WTC11 (cell line): ENCODE data around the gene NAAA. TPM values are rescaled to one million over a fixed set of nuclear protein-coding genes. Genes with fewer than 3 reads are reported as not detected.

Source experiments
- ATAC-seq: fragments of 200-7000 bp; cut with Tn5 transposase; 2 replicates; pipeline ENCODE4 v1.10.0; 2021; ENCODE audit warnings: mild to moderate bottlenecking, moderate library complexity
- CTCF ChIA-PET: fragments of 300-600 bp; sonication (Branson Sonifier 250); formaldehyde crosslinking; loops from one replicate; lab custom pipeline; 2021; ENCODE audit warnings: antibody characterized with exemption; lab: Charles Lee
- POLR2A ChIA-PET: fragments of 350-600 bp; sonication (Branson Sonifier 250); formaldehyde crosslinking; loops from one replicate; lab custom pipeline; 2021; ENCODE audit warnings: antibody characterized with exemption; lab: Charles Lee
- DNase-seq: peaks from one replicate; pipeline ENCODE4 v3.0.0; 2021; ENCODE audit warnings: low spot score
- H3K27ac Mint-ChIP-seq: 2 replicates; pipeline ENCODE4 v1.8.0; 2021; ENCODE audit warnings: mixed read lengths
- H3K27me3 Mint-ChIP-seq: 2 replicates; pipeline ENCODE4 v1.8.0; 2021; ENCODE audit warnings: low read depth, mild to moderate bottlenecking, moderate library complexity, mixed read lengths
- H3K36me3 Mint-ChIP-seq: 2 replicates; pipeline ENCODE4 v1.8.0; 2021; ENCODE audit warnings: mixed read lengths
- H3K4me1 Mint-ChIP-seq: 2 replicates; pipeline ENCODE4 v1.8.0; 2022; ENCODE audit warnings: mixed read lengths
- H3K4me3 Mint-ChIP-seq: 2 replicates; pipeline ENCODE4 v1.8.0; 2021; ENCODE audit warnings: mild to moderate bottlenecking, moderate library complexity, mixed read lengths
- H3K9me3 Mint-ChIP-seq: 2 replicates; pipeline ENCODE4 v1.8.0; 2021; ENCODE audit warnings: mixed read lengths
- CREB1 ChIP-seq: sonication (generic); formaldehyde crosslinking; IDR thresholded peaks from 2 replicates; pipeline ENCODE4 v1.8.0; 2023; ENCODE audit warnings: mild to moderate bottlenecking, missing genetic modification reagents
- ELF4 ChIP-seq: sonication (generic); formaldehyde crosslinking; IDR thresholded peaks from 2 replicates; pipeline ENCODE4 v1.8.1; 2022; ENCODE audit warnings: low read depth, mild to moderate bottlenecking, moderate library complexity, missing genetic modification reagents
- ESRRA ChIP-seq: sonication (generic); formaldehyde crosslinking; IDR thresholded peaks from 2 replicates; pipeline ENCODE4 v1.8.1; 2022; ENCODE audit warnings: mild to moderate bottlenecking, missing genetic modification reagents, borderline replicate concordance
- HMGA2 ChIP-seq: fragments of 250-450 bp; sonication (Bioruptor Pico); IDR thresholded peaks from 2 replicates; pipeline ENCODE4 v1.4.0; 2021; ENCODE audit warnings: mild to moderate bottlenecking, moderate library complexity
- JAZF1 ChIP-seq: fragments of 250-450 bp; sonication (Bioruptor Pico); IDR thresholded peaks from 2 replicates; pipeline ENCODE4 v1.9.0; 2021; ENCODE audit warnings: moderate library complexity, mild to moderate bottlenecking, inconsistent platforms
- MXD4 ChIP-seq: fragments of 250-450 bp; sonication (Bioruptor Pico); IDR thresholded peaks from 2 replicates; pipeline ENCODE4 v1.8.0; 2021; ENCODE audit warnings: mild to moderate bottlenecking, moderate library complexity, borderline replicate concordance
- MYBL2 ChIP-seq: sonication (generic); formaldehyde crosslinking; IDR thresholded peaks from 2 replicates; pipeline ENCODE4 v1.8.1; 2023; ENCODE audit warnings: mild to moderate bottlenecking, moderate library complexity, missing genetic modification reagents
- PRRX2 ChIP-seq: fragments of 250-450 bp; sonication (Bioruptor Pico); IDR thresholded peaks from 2 replicates; pipeline ENCODE4 v1.8.0; 2021; ENCODE audit warnings: mild to moderate bottlenecking
- SOX15 ChIP-seq: fragments of 250-450 bp; sonication (Bioruptor Pico); IDR thresholded peaks from 2 replicates; pipeline ENCODE4 v1.9.0; 2021; ENCODE audit warnings: mild to moderate bottlenecking
- SP1 ChIP-seq: sonication (generic); formaldehyde crosslinking; conservative IDR thresholded peaks from 2 replicates; pipeline ENCODE4 v1.8.1; 2022; ENCODE audit warnings: missing genetic modification reagents
- TEAD1 ChIP-seq: sonication (generic); formaldehyde crosslinking; IDR thresholded peaks from 2 replicates; pipeline ENCODE4 v1.8.0; 2022; ENCODE audit warnings: mild to moderate bottlenecking, missing genetic modification reagents
- TP53 ChIP-seq: sonication (generic); formaldehyde crosslinking; IDR thresholded peaks from 2 replicates; pipeline ENCODE4 v1.8.1; 2023; ENCODE audit warnings: mild to moderate bottlenecking, missing genetic modification reagents
- ZNF219 ChIP-seq: sonication (generic); formaldehyde crosslinking; IDR thresholded peaks from 2 replicates; pipeline ENCODE4 v1.8.0; 2023; ENCODE audit warnings: missing genetic modification reagents, mild to moderate bottlenecking, borderline replicate concordance
- ZNF396 ChIP-seq: fragments of 250-450 bp; sonication (Bioruptor Pico); IDR thresholded peaks from 2 replicates; pipeline ENCODE4 v1.8.0; 2021; ENCODE audit warnings: mild to moderate bottlenecking, moderate library complexity, borderline replicate concordance
- ZNF416 ChIP-seq: fragments of 250-450 bp; sonication (Bioruptor Pico); IDR thresholded peaks from 2 replicates; pipeline ENCODE4 v1.9.0; 2021; ENCODE audit warnings: mild to moderate bottlenecking, inconsistent platforms
- ZNF423 ChIP-seq: fragments of 250-450 bp; sonication (Bioruptor Pico); IDR thresholded peaks from 2 replicates; pipeline ENCODE4 v2.1.2; 2022; ENCODE audit warnings: mild to moderate bottlenecking, moderate library complexity
- total RNA-seq: library from RNA; stranded (reverse); gene quantifications from 3 replicates; pipeline ENCODE4 v1.2.3, GENCODE V29; 2021
- TF ChIP-seq, protein P1 (sequence below): sonication (generic); formaldehyde crosslinking; IDR thresholded peaks from 2 replicates; pipeline ENCODE4 v1.8.1; 2023; ENCODE audit warnings: mild to moderate bottlenecking, moderate library complexity, missing genetic modification reagents
- TF ChIP-seq, protein P2 (sequence below): fragments of 250-450 bp; sonication (Bioruptor Pico); IDR thresholded peaks from 2 replicates; pipeline ENCODE4 v1.9.0; 2021; ENCODE audit warnings: mild to moderate bottlenecking, borderline replicate concordance
- TF ChIP-seq, protein P3 (sequence below): sonication (generic); formaldehyde crosslinking; IDR thresholded peaks from 2 replicates; pipeline ENCODE4 v1.8.1; 2023; ENCODE audit warnings: mild to moderate bottlenecking, missing genetic modification reagents, moderate library complexity
- TF ChIP-seq, protein P4 (sequence below): sonication (generic); formaldehyde crosslinking; IDR thresholded peaks from 2 replicates; pipeline ENCODE4 v1.8.0; 2023; ENCODE audit warnings: missing genetic modification reagents
- TF ChIP-seq, protein P5 (sequence below): sonication (generic); formaldehyde crosslinking; IDR thresholded peaks from 2 replicates; pipeline ENCODE4 v1.8.1; 2022; ENCODE audit warnings: low read depth, mild to moderate bottlenecking, moderate library complexity, missing genetic modification reagents, borderline replicate concordance
- TF ChIP-seq, protein P6 (sequence below): sonication (generic); formaldehyde crosslinking; IDR thresholded peaks from 2 replicates; pipeline ENCODE4 v1.8.1; 2023; ENCODE audit warnings: mild to moderate bottlenecking, missing genetic modification reagents

NAAA gene
- total RNA-seq, 1 experiment from 2014 or later: 7.1 TPM

DNA sequence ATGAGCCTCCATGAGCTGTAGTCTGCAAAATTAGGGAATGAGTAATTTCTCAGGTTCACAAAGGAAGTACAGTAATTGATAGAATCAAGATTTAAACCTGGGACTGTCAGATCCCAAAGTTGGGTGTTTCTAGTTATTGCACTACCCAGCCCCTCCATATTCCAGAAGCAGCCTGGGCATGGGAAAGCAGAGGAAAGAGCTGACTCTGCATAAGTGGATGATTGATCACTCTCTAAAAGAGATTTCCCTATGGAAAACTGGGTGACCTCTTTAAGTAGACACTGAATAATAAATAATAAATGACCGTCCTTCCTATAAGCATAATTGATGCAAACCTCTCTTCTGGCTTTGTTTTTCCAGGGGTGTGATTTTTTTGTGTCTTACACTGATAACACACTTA, 5.2 kb downstream of the NAAA start:
- Mint-ChIP-seq H3K9me3 (no peaks in the 10 kb centered on the region), H3K27ac (no peak overlapping the region), H3K27me3 (peaks cover 9% of the 10 kb centered on the region; the same call in 1 of the 2 replicates), H3K4me3 (no peak overlapping the region), H3K36me3 (no peaks in the 10 kb centered on the region), H3K4me1 (peaks cover 12% of the 10 kb centered on the region)
- ChIA-PET POLR2A (no interaction called here), CTCF (no interaction called here)
- DNase-seq (no peak), ATAC-seq (no peak)
- TF ChIP-seq SP1 (CRISPR knock-in tag) (no peak), ZNF423 (CRISPR knock-in tag) (no peak), ZNF396 (CRISPR knock-in tag) (no peak), TEAD1 (CRISPR knock-in tag) (no peak), MXD4 (CRISPR knock-in tag) (no peak), SOX15 (CRISPR knock-in tag) (no peak), CREB1 (no peak), MYBL2 (CRISPR knock-in tag) (no peak), JAZF1 (no peak)
- TF ChIP-seq, protein P1, sequence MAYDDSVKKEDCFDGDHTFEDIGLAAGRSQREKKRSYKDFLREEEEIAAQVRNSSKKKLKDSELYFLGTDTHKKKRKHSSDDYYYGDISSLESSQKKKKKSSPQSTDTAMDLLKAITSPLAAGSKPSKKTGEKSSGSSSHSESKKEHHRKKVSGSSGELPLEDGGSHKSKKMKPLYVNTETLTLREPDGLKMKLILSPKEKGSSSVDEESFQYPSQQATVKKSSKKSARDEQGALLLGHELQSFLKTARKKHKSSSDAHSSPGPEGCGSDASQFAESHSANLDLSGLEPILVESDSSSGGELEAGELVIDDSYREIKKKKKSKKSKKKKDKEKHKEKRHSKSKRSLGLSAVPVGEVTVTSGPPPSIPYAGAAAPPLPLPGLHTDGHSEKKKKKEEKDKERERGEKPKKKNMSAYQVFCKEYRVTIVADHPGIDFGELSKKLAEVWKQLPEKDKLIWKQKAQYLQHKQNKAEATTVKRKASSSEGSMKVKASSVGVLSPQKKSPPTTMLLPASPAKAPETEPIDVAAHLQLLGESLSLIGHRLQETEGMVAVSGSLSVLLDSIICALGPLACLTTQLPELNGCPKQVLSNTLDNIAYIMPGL (CRISPR knock-in tag): no peak
- TF ChIP-seq, protein P2, sequence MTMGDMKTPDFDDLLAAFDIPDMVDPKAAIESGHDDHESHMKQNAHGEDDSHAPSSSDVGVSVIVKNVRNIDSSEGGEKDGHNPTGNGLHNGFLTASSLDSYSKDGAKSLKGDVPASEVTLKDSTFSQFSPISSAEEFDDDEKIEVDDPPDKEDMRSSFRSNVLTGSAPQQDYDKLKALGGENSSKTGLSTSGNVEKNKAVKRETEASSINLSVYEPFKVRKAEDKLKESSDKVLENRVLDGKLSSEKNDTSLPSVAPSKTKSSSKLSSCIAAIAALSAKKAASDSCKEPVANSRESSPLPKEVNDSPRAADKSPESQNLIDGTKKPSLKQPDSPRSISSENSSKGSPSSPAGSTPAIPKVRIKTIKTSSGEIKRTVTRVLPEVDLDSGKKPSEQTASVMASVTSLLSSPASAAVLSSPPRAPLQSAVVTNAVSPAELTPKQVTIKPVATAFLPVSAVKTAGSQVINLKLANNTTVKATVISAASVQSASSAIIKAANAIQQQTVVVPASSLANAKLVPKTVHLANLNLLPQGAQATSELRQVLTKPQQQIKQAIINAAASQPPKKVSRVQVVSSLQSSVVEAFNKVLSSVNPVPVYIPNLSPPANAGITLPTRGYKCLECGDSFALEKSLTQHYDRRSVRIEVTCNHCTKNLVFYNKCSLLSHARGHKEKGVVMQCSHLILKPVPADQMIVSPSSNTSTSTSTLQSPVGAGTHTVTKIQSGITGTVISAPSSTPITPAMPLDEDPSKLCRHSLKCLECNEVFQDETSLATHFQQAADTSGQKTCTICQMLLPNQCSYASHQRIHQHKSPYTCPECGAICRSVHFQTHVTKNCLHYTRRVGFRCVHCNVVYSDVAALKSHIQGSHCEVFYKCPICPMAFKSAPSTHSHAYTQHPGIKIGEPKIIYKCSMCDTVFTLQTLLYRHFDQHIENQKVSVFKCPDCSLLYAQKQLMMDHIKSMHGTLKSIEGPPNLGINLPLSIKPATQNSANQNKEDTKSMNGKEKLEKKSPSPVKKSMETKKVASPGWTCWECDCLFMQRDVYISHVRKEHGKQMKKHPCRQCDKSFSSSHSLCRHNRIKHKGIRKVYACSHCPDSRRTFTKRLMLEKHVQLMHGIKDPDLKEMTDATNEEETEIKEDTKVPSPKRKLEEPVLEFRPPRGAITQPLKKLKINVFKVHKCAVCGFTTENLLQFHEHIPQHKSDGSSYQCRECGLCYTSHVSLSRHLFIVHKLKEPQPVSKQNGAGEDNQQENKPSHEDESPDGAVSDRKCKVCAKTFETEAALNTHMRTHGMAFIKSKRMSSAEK (CRISPR knock-in tag): no peak
- TF ChIP-seq, protein P3, sequence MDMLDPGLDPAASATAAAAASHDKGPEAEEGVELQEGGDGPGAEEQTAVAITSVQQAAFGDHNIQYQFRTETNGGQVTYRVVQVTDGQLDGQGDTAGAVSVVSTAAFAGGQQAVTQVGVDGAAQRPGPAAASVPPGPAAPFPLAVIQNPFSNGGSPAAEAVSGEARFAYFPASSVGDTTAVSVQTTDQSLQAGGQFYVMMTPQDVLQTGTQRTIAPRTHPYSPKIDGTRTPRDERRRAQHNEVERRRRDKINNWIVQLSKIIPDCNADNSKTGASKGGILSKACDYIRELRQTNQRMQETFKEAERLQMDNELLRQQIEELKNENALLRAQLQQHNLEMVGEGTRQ (CRISPR knock-in tag): no peak
- TF ChIP-seq, protein P4, sequence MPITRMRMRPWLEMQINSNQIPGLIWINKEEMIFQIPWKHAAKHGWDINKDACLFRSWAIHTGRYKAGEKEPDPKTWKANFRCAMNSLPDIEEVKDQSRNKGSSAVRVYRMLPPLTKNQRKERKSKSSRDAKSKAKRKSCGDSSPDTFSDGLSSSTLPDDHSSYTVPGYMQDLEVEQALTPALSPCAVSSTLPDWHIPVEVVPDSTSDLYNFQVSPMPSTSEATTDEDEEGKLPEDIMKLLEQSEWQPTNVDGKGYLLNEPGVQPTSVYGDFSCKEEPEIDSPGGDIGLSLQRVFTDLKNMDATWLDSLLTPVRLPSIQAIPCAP: no peak
- TF ChIP-seq, protein P5, sequence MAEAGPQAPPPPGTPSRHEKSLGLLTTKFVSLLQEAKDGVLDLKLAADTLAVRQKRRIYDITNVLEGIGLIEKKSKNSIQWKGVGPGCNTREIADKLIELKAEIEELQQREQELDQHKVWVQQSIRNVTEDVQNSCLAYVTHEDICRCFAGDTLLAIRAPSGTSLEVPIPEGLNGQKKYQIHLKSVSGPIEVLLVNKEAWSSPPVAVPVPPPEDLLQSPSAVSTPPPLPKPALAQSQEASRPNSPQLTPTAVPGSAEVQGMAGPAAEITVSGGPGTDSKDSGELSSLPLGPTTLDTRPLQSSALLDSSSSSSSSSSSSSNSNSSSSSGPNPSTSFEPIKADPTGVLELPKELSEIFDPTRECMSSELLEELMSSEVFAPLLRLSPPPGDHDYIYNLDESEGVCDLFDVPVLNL (CRISPR knock-in tag): no peak

DNA sequence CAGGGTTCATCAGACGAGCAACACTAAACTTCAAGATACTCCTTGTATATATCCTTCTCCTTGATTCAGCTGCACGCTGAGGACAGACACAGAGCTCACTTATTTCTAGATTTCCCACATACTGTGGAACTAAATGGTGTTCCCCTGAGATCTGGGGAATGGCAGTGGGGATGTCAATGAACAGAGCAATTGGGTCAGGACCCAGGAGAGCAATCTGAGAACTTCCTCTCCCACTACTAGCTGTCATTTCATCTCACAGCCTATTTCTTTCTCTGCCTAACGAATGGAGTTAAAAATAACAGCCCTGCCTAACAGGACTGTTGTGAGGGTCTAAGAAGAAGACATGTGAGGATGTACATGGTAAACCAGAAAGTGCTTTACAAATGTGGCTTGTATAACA, 10.7 kb downstream of the NAAA start:
- no peak overlapping the region for H3K4me3 Mint-ChIP-seq
- no peak for TF ChIP-seq HMGA2 (CRISPR knock-in tag)
- no peak for TF ChIP-seq PRRX2
- TF ChIP-seq ESRRA: no peak
- no peak for TF ChIP-seq SP1 (CRISPR knock-in tag)
- TF ChIP-seq JAZF1: no peak
- no peak for TF ChIP-seq ZNF416
- no peak for TF ChIP-seq TP53 (CRISPR knock-in tag)
- TF ChIP-seq, protein P6, sequence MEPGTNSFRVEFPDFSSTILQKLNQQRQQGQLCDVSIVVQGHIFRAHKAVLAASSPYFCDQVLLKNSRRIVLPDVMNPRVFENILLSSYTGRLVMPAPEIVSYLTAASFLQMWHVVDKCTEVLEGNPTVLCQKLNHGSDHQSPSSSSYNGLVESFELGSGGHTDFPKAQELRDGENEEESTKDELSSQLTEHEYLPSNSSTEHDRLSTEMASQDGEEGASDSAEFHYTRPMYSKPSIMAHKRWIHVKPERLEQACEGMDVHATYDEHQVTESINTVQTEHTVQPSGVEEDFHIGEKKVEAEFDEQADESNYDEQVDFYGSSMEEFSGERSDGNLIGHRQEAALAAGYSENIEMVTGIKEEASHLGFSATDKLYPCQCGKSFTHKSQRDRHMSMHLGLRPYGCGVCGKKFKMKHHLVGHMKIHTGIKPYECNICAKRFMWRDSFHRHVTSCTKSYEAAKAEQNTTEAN (CRISPR knock-in tag): no peak
- TF ChIP-seq, protein P2 (CRISPR knock-in tag): no peak
- TF ChIP-seq ZNF219: no peak
- TF ChIP-seq ELF4 (CRISPR knock-in tag): no peak

More for the DNA sequence above, 10.7 kb downstream of the NAAA start:
- ChIA-PET POLR2A (no interaction called here), CTCF (interaction anchor here (1.3 to 3.4 kb wide), 2 partner anchors 14 to 66 kb away, joined by 3 to 21 read pairs; no protein-coding TSS in a partner anchor)
- no peaks in the 10 kb centered on the region for H3K27me3 Mint-ChIP-seq
- H3K4me1 Mint-ChIP-seq: peaks cover 3% of the 10 kb centered on the region
- peaks cover 3% of the 10 kb centered on the region; the same call in 1 of the 2 replicates for H3K9me3 Mint-ChIP-seq
- peaks cover 3% of the 10 kb centered on the region; the same call in 1 of the 2 replicates for H3K36me3 Mint-ChIP-seq
- no peak for ATAC-seq
- no peak for DNase-seq
- no peak overlapping the region for H3K27ac Mint-ChIP-seq
